ENCODE data around the gene TOP1. TPM values are rescaled to one million over a fixed set of nuclear protein-coding genes. Genes with fewer than 3 reads are reported as not detected.

TOP1 gene
- total RNA-seq, 1 experiment from 2014 or later = 29.1 TPM

GRCh38 chr20:41151134-41151869, 122.7 kb downstream of the TOP1 start:
- H3K27ac ChIP-seq (ENCODE audit: low read length) = no peak overlapping the region
- no peaks in the 10 kb centered on the region for H3F3A ChIP-seq (ENCODE audit: low read length, unreplicated experiment)
- TF ChIP-seq EZH2 (IDR thresholded peaks at IDR 0.05; ENCODE audit: low read length, unreplicated experiment) (no peak), EZH2phosphoT487 (IDR thresholded peaks at IDR 0.05; ENCODE audit: borderline replicate concordance, low read length) (no peak), CTCF (conservative IDR thresholded peaks at IDR 0.05; ENCODE audit: low read depth, low read length) (no peak)
- CTCF ChIA-PET = no interaction called here
- no peaks in the 10 kb centered on the region; the same call in 1 of the 2 replicates for H3K36me3 ChIP-seq (ENCODE audit: low read depth, low read length)
- peaks cover 85% of the 10 kb centered on the region for H3K79me2 ChIP-seq (ENCODE audit: low read length)
- ATAC-seq (no peak), DNase-seq (no peak)
- H3K4me1 ChIP-seq (ENCODE audit: insufficient read depth, low read length) = peaks cover 7% of the 10 kb centered on the region; the same call in 1 of the 2 replicates
- H4K20me1 ChIP-seq (ENCODE audit: low read length) = peaks cover 56% of the 10 kb centered on the region
- H3K9me2 ChIP-seq (replicated peaks; ENCODE audit: low read length) = no peaks in the 10 kb centered on the region
- H3K4me3 ChIP-seq (ENCODE audit: low read length) = no peak overlapping the region
- no peak overlapping the region for H3K9ac ChIP-seq (ENCODE audit: low read length)
- H2AFZ ChIP-seq (ENCODE audit: low read length) = no peak overlapping the region
- H3K9me3 ChIP-seq (ENCODE audit: low read length) = no peaks in the 10 kb centered on the region
- POLR2A ChIA-PET (ENCODE audit: unreplicated experiment) = no interaction called here
- no peak overlapping the region for H3K4me2 ChIP-seq (ENCODE audit: low read length)
- no TSS peak for BruUV-seq (replicated peaks)
- H3K27me3 ChIP-seq (ENCODE audit: low read length) = no peaks in the 10 kb centered on the region
- intact Hi-C loops (cut with micrococcal nuclease) = no loop called here

- no peaks in the 10 kb centered on the region for H3K9me2 ChIP-seq (replicated peaks; ENCODE audit: low read length)
- H3K27ac ChIP-seq (ENCODE audit: low read length) = no peak overlapping the region
- no peak for TF ChIP-seq EZH2phosphoT487 (IDR thresholded peaks at IDR 0.05; ENCODE audit: borderline replicate concordance, low read length)
- no peak for TF ChIP-seq CTCF (conservative IDR thresholded peaks at IDR 0.05; ENCODE audit: low read depth, low read length)
- no peak for TF ChIP-seq EZH2 (IDR thresholded peaks at IDR 0.05; ENCODE audit: low read length, unreplicated experiment)
- H3K36me3 ChIP-seq (ENCODE audit: low read depth, low read length) = no peaks in the 10 kb centered on the region; the same call in 1 of the 2 replicates
- intact Hi-C loops (cut with micrococcal nuclease) = no loop called here
- no peak for DNase-seq
- no peaks in the 10 kb centered on the region for H3K9me3 ChIP-seq (ENCODE audit: low read length)
- peaks cover 85% of the 10 kb centered on the region for H3K79me2 ChIP-seq (ENCODE audit: low read length)
- no peak overlapping the region for H3K4me2 ChIP-seq (ENCODE audit: low read length)
- H3K27me3 ChIP-seq (ENCODE audit: low read length) = no peaks in the 10 kb centered on the region
- H3K4me1 ChIP-seq (ENCODE audit: insufficient read depth, low read length) = peaks cover 7% of the 10 kb centered on the region; the same call in 1 of the 2 replicates
- CTCF ChIA-PET = no interaction called here
- POLR2A ChIA-PET (ENCODE audit: unreplicated experiment) = interaction anchor here (0.6 kb wide), 1 partner anchor 162 kb away, joined by 3 read pairs; no protein-coding TSS in a partner anchor
- no peak overlapping the region for H2AFZ ChIP-seq (ENCODE audit: low read length)
- BruUV-seq (replicated peaks) = no TSS peak
- no peak overlapping the region for H3K4me3 ChIP-seq (ENCODE audit: low read length)
- peaks cover 56% of the 10 kb centered on the region for H4K20me1 ChIP-seq (ENCODE audit: low read length)
- no peak for ATAC-seq
- no peak overlapping the region for H3K9ac ChIP-seq (ENCODE audit: low read length)
- no peaks in the 10 kb centered on the region for H3F3A ChIP-seq (ENCODE audit: low read length, unreplicated experiment)
These were observed 123.6 kb downstream of the TOP1 start for GRCh38 chr20:41152108-41152757.

All from PC-3 (cell line).